Type B pancreatic cell (in vitro differentiated cells): ENCODE measurements around the gene MDH1B. TPM values are rescaled to one million over a fixed set of nuclear protein-coding genes. Genes with fewer than 3 reads are reported as not detected.

Experiments used
- DNase-seq: peaks from one replicate; pipeline ENCODE4 v3.0.0; 2021; ENCODE audit warnings: mixed read lengths; ENCODE audit not compliant: unreplicated experiment; ENCODE audit errors: extremely low spot score
- H3K27ac Mint-ChIP-seq: 2 replicates; pipeline ENCODE4 v1.8.0; 2021; ENCODE audit warnings: mild to moderate bottlenecking, mixed read lengths
- H3K27me3 Mint-ChIP-seq: 2 replicates; pipeline ENCODE4 v1.8.0; 2021; ENCODE audit warnings: mixed read lengths
- H3K36me3 Mint-ChIP-seq: 2 replicates; pipeline ENCODE4 v1.8.0; 2021; ENCODE audit warnings: mixed read lengths
- H3K4me1 Mint-ChIP-seq: one replicate; pipeline ENCODE4 v1.8.0; 2021; ENCODE audit warnings: mixed read lengths; ENCODE audit not compliant: unreplicated experiment
- H3K4me3 Mint-ChIP-seq: 2 replicates; pipeline ENCODE4 v1.8.0; 2021; ENCODE audit warnings: mild to moderate bottlenecking, mixed read lengths
- H3K9me3 Mint-ChIP-seq: 2 replicates; pipeline ENCODE4 v1.8.0; 2021; ENCODE audit warnings: mixed read lengths
- total RNA-seq: library from RNA; stranded (reverse); gene quantifications from 2 replicates; pipeline ENCODE4 v1.2.1, GENCODE V29; 2021; ENCODE audit warnings: low replicate concordance
- TF ChIP-seq, protein P1 (sequence below): fragments of 200-600 bp; sonication (generic); conservative IDR thresholded peaks from 2 replicates; pipeline ENCODE4 v1.5.0; 2021; ENCODE audit warnings: antibody characterized with exemption, mild to moderate bottlenecking

The MDH1B gene
- total RNA-seq, 1 donor from 2014 or later, result 4.7 TPM

DNA sequence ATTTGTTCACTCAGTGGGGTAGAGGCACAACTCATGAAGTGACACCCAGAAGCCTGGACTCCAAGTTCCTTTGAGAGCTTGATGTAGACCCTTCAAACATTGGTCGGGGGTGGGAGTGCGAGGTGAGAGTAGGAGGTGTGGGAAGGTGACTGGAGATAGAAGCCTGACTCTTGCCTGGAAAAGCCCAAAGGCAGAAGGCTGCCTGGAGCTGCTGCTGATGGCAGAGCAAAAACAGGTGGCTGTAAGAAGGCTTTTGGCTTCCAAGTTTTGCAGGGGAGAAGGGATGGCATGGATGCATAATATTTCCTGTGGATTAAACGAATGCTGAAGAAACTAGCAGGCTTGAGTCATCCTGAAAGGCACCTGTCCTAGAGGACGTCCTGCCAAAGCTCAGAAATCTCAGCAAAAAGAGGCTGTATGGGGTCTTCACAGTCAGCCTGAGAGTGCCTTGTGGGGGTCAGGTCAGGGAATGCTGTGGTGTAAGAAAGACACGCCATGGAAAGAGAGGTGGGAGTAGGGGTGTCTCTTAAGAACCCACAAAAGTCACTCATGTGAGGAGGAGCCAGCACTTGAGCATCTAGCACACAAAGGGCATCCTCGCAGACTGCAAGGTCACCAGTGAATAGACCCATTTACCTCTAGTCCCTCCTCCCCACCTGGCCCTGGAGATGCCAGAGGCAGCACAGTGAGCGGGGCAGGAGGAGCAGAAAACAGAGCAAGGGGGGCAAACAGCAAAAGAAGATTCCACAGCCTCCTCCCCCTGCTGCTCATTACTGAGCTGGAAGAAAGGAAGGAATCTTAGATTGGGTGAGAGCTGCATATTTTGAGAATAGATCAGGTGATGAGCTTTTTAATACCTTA, 37.8 kb upstream of the MDH1B start:
- H3K4me3 Mint-ChIP-seq, result no peak overlapping the region
- TF ChIP-seq, protein P1, sequence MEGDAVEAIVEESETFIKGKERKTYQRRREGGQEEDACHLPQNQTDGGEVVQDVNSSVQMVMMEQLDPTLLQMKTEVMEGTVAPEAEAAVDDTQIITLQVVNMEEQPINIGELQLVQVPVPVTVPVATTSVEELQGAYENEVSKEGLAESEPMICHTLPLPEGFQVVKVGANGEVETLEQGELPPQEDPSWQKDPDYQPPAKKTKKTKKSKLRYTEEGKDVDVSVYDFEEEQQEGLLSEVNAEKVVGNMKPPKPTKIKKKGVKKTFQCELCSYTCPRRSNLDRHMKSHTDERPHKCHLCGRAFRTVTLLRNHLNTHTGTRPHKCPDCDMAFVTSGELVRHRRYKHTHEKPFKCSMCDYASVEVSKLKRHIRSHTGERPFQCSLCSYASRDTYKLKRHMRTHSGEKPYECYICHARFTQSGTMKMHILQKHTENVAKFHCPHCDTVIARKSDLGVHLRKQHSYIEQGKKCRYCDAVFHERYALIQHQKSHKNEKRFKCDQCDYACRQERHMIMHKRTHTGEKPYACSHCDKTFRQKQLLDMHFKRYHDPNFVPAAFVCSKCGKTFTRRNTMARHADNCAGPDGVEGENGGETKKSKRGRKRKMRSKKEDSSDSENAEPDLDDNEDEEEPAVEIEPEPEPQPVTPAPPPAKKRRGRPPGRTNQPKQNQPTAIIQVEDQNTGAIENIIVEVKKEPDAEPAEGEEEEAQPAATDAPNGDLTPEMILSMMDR, result no peak
- no peaks in the 10 kb centered on the region for H3K9me3 Mint-ChIP-seq
- H3K4me1 Mint-ChIP-seq, result peaks cover 27% of the 10 kb centered on the region
- H3K27me3 Mint-ChIP-seq, result no peaks in the 10 kb centered on the region
- no peak overlapping the region for H3K27ac Mint-ChIP-seq
- H3K36me3 Mint-ChIP-seq, result no peaks in the 10 kb centered on the region
- DNase-seq, result no peak

DNA sequence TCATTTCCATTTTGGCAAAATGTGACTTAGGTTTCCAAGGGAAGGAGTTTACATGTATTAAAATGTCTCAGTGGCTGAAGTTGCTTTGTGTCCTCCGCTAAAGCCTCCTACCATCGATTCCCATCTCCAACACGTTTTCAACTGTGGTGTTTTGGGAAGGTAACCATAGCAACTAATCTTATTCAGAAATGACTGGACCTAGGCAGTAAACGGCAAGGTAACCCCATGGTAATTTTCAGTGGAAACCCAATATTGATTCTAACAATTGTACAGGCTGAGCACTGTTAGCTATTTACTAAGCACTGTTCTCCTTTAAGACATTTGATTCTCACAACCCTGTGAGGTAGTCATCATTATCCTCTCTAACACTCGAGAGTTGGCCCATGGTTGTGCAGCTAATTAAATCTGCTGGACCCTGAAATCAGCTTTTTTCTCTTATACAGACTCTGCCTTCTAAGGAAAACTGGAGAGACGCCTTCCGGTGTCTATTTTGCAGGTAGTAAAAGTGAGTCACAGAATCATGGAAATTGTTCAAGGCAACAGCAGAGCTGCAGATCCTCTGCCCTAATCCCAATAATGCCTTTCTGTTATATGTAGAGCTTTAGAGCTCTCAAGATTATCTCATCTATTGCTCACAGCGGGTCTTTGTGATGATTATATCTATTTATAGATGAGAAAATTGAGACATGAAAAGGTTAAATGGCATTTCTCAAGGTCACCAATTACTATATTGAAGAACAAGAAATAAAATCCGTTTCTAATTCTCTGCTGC, 36.5 kb upstream of the MDH1B start:
- H3K9me3 Mint-ChIP-seq, result no peaks in the 10 kb centered on the region
- no peak overlapping the region for H3K4me3 Mint-ChIP-seq
- peaks cover 25% of the 10 kb centered on the region for H3K4me1 Mint-ChIP-seq
- H3K36me3 Mint-ChIP-seq, result no peaks in the 10 kb centered on the region
- TF ChIP-seq, protein P1, result no peak
- DNase-seq, result no peak
- no peaks in the 10 kb centered on the region for H3K27me3 Mint-ChIP-seq
- H3K27ac Mint-ChIP-seq, result no peak overlapping the region

DNA sequence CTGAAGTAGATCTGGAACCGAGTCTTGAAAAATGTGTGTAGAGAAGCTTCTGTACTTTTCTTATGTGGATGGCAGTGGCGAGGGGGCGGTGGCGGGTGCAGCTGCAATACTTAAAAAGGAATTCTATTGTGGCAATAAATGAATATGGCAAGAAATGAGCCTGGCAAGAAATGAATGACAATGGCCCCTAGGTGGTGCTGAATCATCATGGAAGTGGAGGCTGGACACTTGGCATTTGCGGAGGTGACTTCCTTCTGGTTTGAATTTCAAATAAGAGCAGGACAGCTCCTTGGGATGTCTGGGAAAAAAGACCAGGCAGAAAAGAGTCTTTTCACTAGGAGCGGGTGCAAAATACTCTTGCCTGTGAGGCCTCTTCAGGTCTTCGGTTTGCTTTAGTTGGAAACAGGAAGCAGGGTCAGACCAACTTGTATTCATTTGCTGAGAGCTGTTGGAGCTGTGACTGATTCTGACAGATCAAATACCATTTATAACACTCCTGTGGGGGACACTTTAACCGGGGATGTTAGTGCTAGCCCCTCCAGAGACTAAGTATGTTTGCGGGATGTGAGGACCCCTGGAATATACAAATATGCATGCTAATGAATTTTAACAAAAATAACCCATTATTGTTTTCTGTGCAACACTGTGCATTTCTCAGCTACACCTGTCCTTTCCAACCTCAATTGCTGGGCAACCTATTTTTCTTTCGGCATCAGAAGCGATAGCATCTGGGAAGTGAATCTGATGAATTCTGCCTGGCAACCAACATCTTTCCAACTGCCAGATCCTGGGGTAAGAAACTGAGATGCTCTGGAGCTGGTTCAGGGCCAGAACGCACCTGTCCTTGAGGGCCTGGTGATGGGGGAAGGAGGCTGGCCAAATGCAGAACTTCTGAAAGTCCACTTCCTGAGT, 35.6 kb upstream of the MDH1B start:
- Mint-ChIP-seq H3K36me3 (no peaks in the 10 kb centered on the region), H3K27ac (peak overlapping the region; percentile 3), H3K27me3 (no peaks in the 10 kb centered on the region), H3K9me3 (no peaks in the 10 kb centered on the region), H3K4me3 (no peak overlapping the region), H3K4me1 (peaks cover 17% of the 10 kb centered on the region)
- TF ChIP-seq, protein P1, result peak; percentile 88
- no peak for DNase-seq

DNA sequence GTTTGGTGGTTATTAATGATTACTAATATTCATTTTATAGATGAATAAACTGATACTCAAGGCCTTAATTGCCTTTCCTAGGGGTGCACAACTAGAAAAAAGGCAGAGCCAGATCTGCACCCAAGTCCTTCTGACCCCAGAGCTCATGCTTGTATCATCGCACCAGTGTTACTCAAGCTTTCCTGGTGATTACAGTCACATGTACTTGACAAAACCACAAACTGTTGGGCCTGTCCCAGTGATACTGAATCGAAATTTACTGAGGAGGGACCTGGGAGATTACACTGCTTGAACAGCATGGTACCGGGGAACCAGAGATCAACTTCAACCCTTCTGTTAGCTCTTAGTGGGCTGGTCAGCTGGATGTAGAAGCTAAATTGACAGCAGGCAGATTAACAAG, 34.0 kb upstream of the MDH1B start:
- Mint-ChIP-seq H3K4me3 (no peak overlapping the region), H3K36me3 (no peaks in the 10 kb centered on the region), H3K9me3 (no peaks in the 10 kb centered on the region), H3K27ac (no peak overlapping the region), H3K27me3 (no peaks in the 10 kb centered on the region), H3K4me1 (peaks cover 15% of the 10 kb centered on the region)
- TF ChIP-seq, protein P1, result no peak
- DNase-seq, result no peak

DNA sequence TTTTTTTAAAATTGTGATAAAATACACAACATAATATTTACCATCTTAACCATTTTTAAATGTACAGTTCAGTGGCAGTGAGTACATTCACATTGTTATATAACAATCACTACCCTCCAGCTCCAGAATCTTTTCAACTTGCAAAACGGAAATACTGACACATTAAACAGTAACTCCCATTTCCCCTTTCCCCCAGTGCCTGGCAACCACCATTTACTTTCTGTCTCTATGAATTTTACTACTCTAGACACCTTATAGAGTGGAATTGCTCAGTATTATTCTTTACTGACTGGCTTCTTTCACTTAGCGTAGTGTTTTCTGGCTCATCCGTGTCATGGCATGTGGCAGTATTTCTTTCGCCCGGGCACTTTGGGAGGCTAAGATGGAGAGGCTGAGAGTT, 32.9 kb upstream of the MDH1B start:
- Mint-ChIP-seq H3K4me1 (peaks cover 15% of the 10 kb centered on the region), H3K36me3 (no peaks in the 10 kb centered on the region), H3K4me3 (no peak overlapping the region), H3K27me3 (no peaks in the 10 kb centered on the region), H3K27ac (peak overlapping the region; percentile 6), H3K9me3 (no peaks in the 10 kb centered on the region)
- TF ChIP-seq, protein P1, result no peak
- no peak for DNase-seq
